ENCODE measurements around the gene MFSD6. TPM values are rescaled to one million over a fixed set of nuclear protein-coding genes. Genes with fewer than 3 reads are reported as not detected.

MFSD6 gene
- total RNA-seq, 1 donor from 2014 or later: 0.37 TPM

GRCh38 chr2:190513877-190514276 is 105.7 kb downstream of the MFSD6 start:
- Histone ChIP-seq H3F3A (ENCODE audit: low read depth) (no peaks in the 10 kb centered on the region), H3K9ac (no peak overlapping the region), H3K79me2 (ENCODE audit: low read depth) (no peaks in the 10 kb centered on the region), H3K9me3 (ENCODE audit: low read depth) (no peaks in the 10 kb centered on the region), H3K36me3 (no peaks in the 10 kb centered on the region), H4K20me1 (ENCODE audit: low read depth) (no peaks in the 10 kb centered on the region), H3K4me2 (no peak overlapping the region), H3K27ac (no peak overlapping the region), H3K4me3 (no peak overlapping the region), H3K4me1 (no peaks in the 10 kb centered on the region), H2AFZ (replicated peaks) (no peak overlapping the region), H3K27me3 (no peaks in the 10 kb centered on the region)
- Mint-ChIP-seq H3K9me3 (no peaks in the 10 kb centered on the region), H3K4me3 (no peak overlapping the region), H3K36me3 (no peaks in the 10 kb centered on the region), H3K4me1 (no peaks in the 10 kb centered on the region), H3K27me3 (ENCODE audit: insufficient read depth, low read depth) (no peaks in the 10 kb centered on the region), H3K27ac (no peak overlapping the region)
- DNase-seq (ENCODE audit: low spot score): no peak
- TF ChIP-seq EZH2phosphoT487 (IDR thresholded peaks at IDR 0.05) (no peak), EZH2 (IDR thresholded peaks at IDR 0.05) (no peak), CTCF (IDR thresholded peaks at IDR 0.05) (no peak)

DNA sequence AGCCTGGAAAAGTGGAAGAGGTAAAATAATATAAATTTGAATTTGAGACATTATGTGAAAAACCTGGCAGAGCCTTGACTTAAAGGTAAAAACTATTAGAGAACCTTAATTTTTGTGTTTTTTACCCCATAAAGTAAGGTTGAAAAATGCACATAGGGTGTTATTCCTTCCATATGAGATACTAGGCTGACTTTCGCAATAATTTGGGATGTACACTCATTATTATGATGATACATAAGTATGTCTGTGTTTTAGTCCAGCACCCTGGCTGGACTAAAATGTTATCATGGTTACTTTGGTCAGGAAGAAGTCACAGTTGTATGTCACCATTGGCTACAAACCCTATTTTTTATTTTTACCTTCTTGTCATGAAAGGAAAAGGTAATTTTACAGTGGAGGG is 106.5 kb downstream of the MFSD6 start:
- TF ChIP-seq EZH2phosphoT487 (IDR thresholded peaks at IDR 0.05): no peak
- TF ChIP-seq EZH2 (IDR thresholded peaks at IDR 0.05): no peak
- TF ChIP-seq CTCF (IDR thresholded peaks at IDR 0.05): no peak
- Mint-ChIP-seq H3K27me3 (ENCODE audit: insufficient read depth, low read depth) (no peaks in the 10 kb centered on the region), H3K4me1 (no peaks in the 10 kb centered on the region), H3K27ac (no peak overlapping the region), H3K9me3 (no peaks in the 10 kb centered on the region), H3K4me3 (no peak overlapping the region), H3K36me3 (no peaks in the 10 kb centered on the region)
- no peaks in the 10 kb centered on the region for H3K36me3 ChIP-seq
- H3K4me3 ChIP-seq: no peak overlapping the region
- no peak overlapping the region for H3K27ac ChIP-seq
- DNase-seq (ENCODE audit: low spot score): no peak
- no peaks in the 10 kb centered on the region for H4K20me1 ChIP-seq (ENCODE audit: low read depth)
- H3K27me3 ChIP-seq: no peaks in the 10 kb centered on the region
- no peaks in the 10 kb centered on the region for H3K4me1 ChIP-seq
- no peaks in the 10 kb centered on the region for H3K9me3 ChIP-seq (ENCODE audit: low read depth)
- H2AFZ ChIP-seq (replicated peaks): no peak overlapping the region
- no peak overlapping the region for H3K4me2 ChIP-seq
- no peaks in the 10 kb centered on the region for H3K79me2 ChIP-seq (ENCODE audit: low read depth)
- no peak overlapping the region for H3K9ac ChIP-seq
- H3F3A ChIP-seq (ENCODE audit: low read depth): no peaks in the 10 kb centered on the region

- no peaks in the 10 kb centered on the region for H3K36me3 ChIP-seq
- H3K27me3 ChIP-seq: no peaks in the 10 kb centered on the region
- H4K20me1 ChIP-seq (ENCODE audit: low read depth): no peaks in the 10 kb centered on the region
- TF ChIP-seq CTCF (IDR thresholded peaks at IDR 0.05) (no peak), EZH2 (IDR thresholded peaks at IDR 0.05) (no peak), EZH2phosphoT487 (IDR thresholded peaks at IDR 0.05) (no peak)
- no peaks in the 10 kb centered on the region for H3K27me3 Mint-ChIP-seq (ENCODE audit: insufficient read depth, low read depth)
- H3K4me1 ChIP-seq: no peaks in the 10 kb centered on the region
- H3K27ac Mint-ChIP-seq: no peak overlapping the region
- H3K4me1 Mint-ChIP-seq: no peaks in the 10 kb centered on the region
- H3K27ac ChIP-seq: no peak overlapping the region
- no peaks in the 10 kb centered on the region for H3K9me3 Mint-ChIP-seq
- H3K4me2 ChIP-seq: no peak overlapping the region
- H3K36me3 Mint-ChIP-seq: no peaks in the 10 kb centered on the region
- no peak overlapping the region for H3K4me3 Mint-ChIP-seq
- no peak overlapping the region for H2AFZ ChIP-seq (replicated peaks)
- no peaks in the 10 kb centered on the region for H3K79me2 ChIP-seq (ENCODE audit: low read depth)
- H3K9ac ChIP-seq: no peak overlapping the region
- H3K4me3 ChIP-seq: no peak overlapping the region
- DNase-seq (ENCODE audit: low spot score): no peak
- no peaks in the 10 kb centered on the region for H3F3A ChIP-seq (ENCODE audit: low read depth)
- H3K9me3 ChIP-seq (ENCODE audit: low read depth): no peaks in the 10 kb centered on the region
Observed at GRCh38 chr2:190515687-190516086, 107.5 kb downstream of the MFSD6 start.
